ENCODE data around the gene ECE2. TPM values are rescaled to one million over a fixed set of nuclear protein-coding genes. Genes with fewer than 3 reads are reported as not detected.

ECE2 gene
- total RNA-seq, 2 experiments from 2014 or later = not detected

GRCh38 chr3:184234224-184234623 lies 41.6 kb upstream of the ECE2 start:
- TF ChIP-seq CTCF (IDR thresholded peaks at IDR 0.05) = no peak
- H3K27ac Mint-ChIP-seq = no peak overlapping the region
- H3K27ac ChIP-seq (ENCODE audit: low read depth in 1 of 2, low read length in 2 of 2) = no peak overlapping the region
- POLR2A ChIA-PET = no interaction called here
- H3K4me1 ChIP-seq (ENCODE audit: insufficient read depth, low read length) = peaks cover 15% of the 10 kb centered on the region
- H3K4me3 Mint-ChIP-seq = no peak overlapping the region
- intact Hi-C loops (cut with DNase I, micrococcal nuclease) = no loop called here
- H3K27me3 Mint-ChIP-seq = peaks cover 31% of the 10 kb centered on the region
- no peak for DNase-seq
- H3K36me3 Mint-ChIP-seq (ENCODE audit: low read depth) = no peaks in the 10 kb centered on the region
- H3K27me3 ChIP-seq (ENCODE audit: control insufficient read depth in 1 of 2, insufficient read depth in 2 of 2, low read length in 2 of 2) = peaks cover 31 to 40% of the 10 kb centered on the region in 2 experiments
- H3K4me1 Mint-ChIP-seq (ENCODE audit: low read depth) = peaks cover 10% of the 10 kb centered on the region
- CTCF ChIA-PET = no interaction called here
- no peak overlapping the region for H3K4me3 ChIP-seq (ENCODE audit: low read length)
- peaks cover 0 to 5% of the 10 kb centered on the region in 2 experiments for H3K9me3 ChIP-seq (ENCODE audit: control insufficient read depth in 1 of 2, insufficient read depth in 1 of 2, low read length in 2 of 2)
- no peak for ATAC-seq (ENCODE audit: poor library complexity)
- H3K36me3 ChIP-seq (ENCODE audit: insufficient read depth, low read length) = no peaks in the 10 kb centered on the region
- no peaks in the 10 kb centered on the region for H3K9me3 Mint-ChIP-seq

GRCh38 chr3:184234671-184235380 lies 41.0 kb upstream of the ECE2 start:
- TF ChIP-seq CTCF (IDR thresholded peaks at IDR 0.05) = no peak
- no peak overlapping the region for H3K27ac ChIP-seq (ENCODE audit: low read depth in 1 of 2, low read length in 2 of 2)
- peaks cover 28 to 36% of the 10 kb centered on the region in 2 experiments for H3K27me3 ChIP-seq (ENCODE audit: control insufficient read depth in 1 of 2, insufficient read depth in 2 of 2, low read length in 2 of 2)
- CTCF ChIA-PET = no interaction called here
- Mint-ChIP-seq H3K4me3 (no peak overlapping the region), H3K27ac (no peak overlapping the region), H3K36me3 (ENCODE audit: low read depth) (no peaks in the 10 kb centered on the region), H3K27me3 (peaks cover 31% of the 10 kb centered on the region), H3K9me3 (no peaks in the 10 kb centered on the region), H3K4me1 (ENCODE audit: low read depth) (peaks cover 10% of the 10 kb centered on the region)
- H3K4me1 ChIP-seq (ENCODE audit: insufficient read depth, low read length) = peaks cover 11% of the 10 kb centered on the region
- no peak for ATAC-seq (ENCODE audit: poor library complexity)
- no peaks in the 10 kb centered on the region for H3K36me3 ChIP-seq (ENCODE audit: insufficient read depth, low read length)
- peaks cover 0 to 1% of the 10 kb centered on the region in 2 experiments for H3K9me3 ChIP-seq (ENCODE audit: control insufficient read depth in 1 of 2, insufficient read depth in 1 of 2, low read length in 2 of 2)
- DNase-seq = no peak
- intact Hi-C loops (cut with DNase I, micrococcal nuclease) = no loop called here
- POLR2A ChIA-PET = no interaction called here
- no peak overlapping the region for H3K4me3 ChIP-seq (ENCODE audit: low read length)

- Histone ChIP-seq H3K36me3 (ENCODE audit: insufficient read depth, low read length) (no peaks in the 10 kb centered on the region), H3K4me3 (ENCODE audit: low read length) (no peak overlapping the region), H3K27me3 (ENCODE audit: control insufficient read depth in 1 of 2, insufficient read depth in 2 of 2, low read length in 2 of 2) (peaks cover 24 to 29% of the 10 kb centered on the region in 2 experiments), H3K9me3 (ENCODE audit: control insufficient read depth in 1 of 2, insufficient read depth in 1 of 2, low read length in 2 of 2) (no peaks in the 10 kb centered on the region), H3K27ac (ENCODE audit: low read depth in 1 of 2, low read length in 2 of 2) (no peak overlapping the region), H3K4me1 (ENCODE audit: insufficient read depth, low read length) (peaks cover 5% of the 10 kb centered on the region)
- Mint-ChIP-seq H3K27me3 (peaks cover 31% of the 10 kb centered on the region), H3K4me3 (no peak overlapping the region), H3K9me3 (no peaks in the 10 kb centered on the region), H3K4me1 (ENCODE audit: low read depth) (peaks cover 10% of the 10 kb centered on the region), H3K36me3 (ENCODE audit: low read depth) (no peaks in the 10 kb centered on the region), H3K27ac (no peak overlapping the region)
- DNase-seq = no peak
- CTCF ChIA-PET = interaction anchor here (1.4 kb wide), 1 partner anchor 8 kb away, joined by 7 read pairs; no protein-coding TSS in a partner anchor
- ATAC-seq (ENCODE audit: poor library complexity) = no peak
- TF ChIP-seq CTCF (IDR thresholded peaks at IDR 0.05) = no peak
- POLR2A ChIA-PET = no interaction called here
- intact Hi-C loops (cut with DNase I, micrococcal nuclease) = no loop called here
Measured at GRCh38 chr3:184235381-184236032, 40.3 kb upstream of the ECE2 start.
